Ovary (tissue), 3 donors: Measurements from ENCODE around the gene CPT1B.

Experiments used
- EP300 ChIP-seq: sonication (generic); formaldehyde crosslinking; IDR thresholded peaks from one replicate; pipeline ENCODE4 v1.6.1; 2017; ENCODE audit warnings: antibody characterized with exemption
- TF ChIP-seq, protein P1 (sequence below), 3 donors: fragments of 450-650 bp in 2 of 3; fragments of 200-600 bp in 1 of 3; IDR thresholded peaks; one replicate each; pipeline versions ENCODE4 v1.5.1 to v1.8.0; 2016 to 2022; ENCODE audit warnings: antibody characterized with exemption in 3 of 3, mild to moderate bottlenecking in 1 of 3
- donor health status: DM: no; HTN: no; CAD: no.

- TF ChIP-seq EP300, result no peak
- TF ChIP-seq, protein P1, sequence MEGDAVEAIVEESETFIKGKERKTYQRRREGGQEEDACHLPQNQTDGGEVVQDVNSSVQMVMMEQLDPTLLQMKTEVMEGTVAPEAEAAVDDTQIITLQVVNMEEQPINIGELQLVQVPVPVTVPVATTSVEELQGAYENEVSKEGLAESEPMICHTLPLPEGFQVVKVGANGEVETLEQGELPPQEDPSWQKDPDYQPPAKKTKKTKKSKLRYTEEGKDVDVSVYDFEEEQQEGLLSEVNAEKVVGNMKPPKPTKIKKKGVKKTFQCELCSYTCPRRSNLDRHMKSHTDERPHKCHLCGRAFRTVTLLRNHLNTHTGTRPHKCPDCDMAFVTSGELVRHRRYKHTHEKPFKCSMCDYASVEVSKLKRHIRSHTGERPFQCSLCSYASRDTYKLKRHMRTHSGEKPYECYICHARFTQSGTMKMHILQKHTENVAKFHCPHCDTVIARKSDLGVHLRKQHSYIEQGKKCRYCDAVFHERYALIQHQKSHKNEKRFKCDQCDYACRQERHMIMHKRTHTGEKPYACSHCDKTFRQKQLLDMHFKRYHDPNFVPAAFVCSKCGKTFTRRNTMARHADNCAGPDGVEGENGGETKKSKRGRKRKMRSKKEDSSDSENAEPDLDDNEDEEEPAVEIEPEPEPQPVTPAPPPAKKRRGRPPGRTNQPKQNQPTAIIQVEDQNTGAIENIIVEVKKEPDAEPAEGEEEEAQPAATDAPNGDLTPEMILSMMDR (IDR thresholded peaks at IDR 0.05), result peak in 2 of 3 donors; percentile 6 to 50
Observed at GRCh38 chr22:50526108-50526833, 52.0 kb downstream of the CPT1B start.
